HG02763 (cell line): Measurements from ENCODE around the gene MESP1.

Experiments used
- ATAC-seq: cut with Tn5 transposase; IDR thresholded peaks from one replicate; pipeline ENCODE4 v1.9.1; 2021; ENCODE audit warnings: mild to moderate bottlenecking, moderate library complexity; ENCODE audit not compliant: unreplicated experiment

The MESP1 gene

GRCh38 chr15:89760303-89761008 lies 9.4 kb upstream of the MESP1 start:
- no peak for ATAC-seq

GRCh38 chr15:89759835-89760234 lies 8.8 kb upstream of the MESP1 start:
- ATAC-seq: no peak

GRCh38 chr15:89758981-89759380 lies 7.9 kb upstream of the MESP1 start:
- ATAC-seq: no peak

- ATAC-seq: no peak
These were observed 7.2 kb upstream of the MESP1 start for GRCh38 chr15:89758283-89758682.

- no peak for ATAC-seq
These were observed 5.8 kb upstream of the MESP1 start for GRCh38 chr15:89756897-89757296.

- ATAC-seq: no peak
These were observed 4.7 kb upstream of the MESP1 start for GRCh38 chr15:89755701-89756100.

GRCh38 chr15:89754361-89755154 lies 3.5 kb upstream of the MESP1 start:
- ATAC-seq: no peak

GRCh38 chr15:89753855-89754254 lies 2.8 kb upstream of the MESP1 start:
- no peak for ATAC-seq

GRCh38 chr15:89751748-89752147 lies 699 bp upstream of the MESP1 start:
- no peak for ATAC-seq

GRCh38 chr15:89749951-89750559 lies 994 bp downstream of the MESP1 start:
- ATAC-seq: no peak

- no peak for ATAC-seq
These were observed 1.5 kb downstream of the MESP1 start for GRCh38 chr15:89749526-89749925.

- no peak for ATAC-seq
These were observed 2.0 kb downstream of the MESP1 start for GRCh38 chr15:89749054-89749453.

GRCh38 chr15:89747708-89748682 lies 3.1 kb downstream of the MESP1 start:
- no peak for ATAC-seq

GRCh38 chr15:89746386-89746780 lies 4.7 kb downstream of the MESP1 start:
- no peak for ATAC-seq

GRCh38 chr15:89745768-89746167 lies 5.3 kb downstream of the MESP1 start:
- ATAC-seq: no peak

GRCh38 chr15:89745131-89745530 lies 5.9 kb downstream of the MESP1 start:
- no peak for ATAC-seq

GRCh38 chr15:89743594-89743993 lies 7.5 kb downstream of the MESP1 start:
- no peak for ATAC-seq

- no peak for ATAC-seq
These were observed 8.0 kb downstream of the MESP1 start for GRCh38 chr15:89743011-89743410.

GRCh38 chr15:89740137-89740536 lies 10.9 kb downstream of the MESP1 start:
- ATAC-seq: no peak

GRCh38 chr15:89735773-89736172 lies 15.3 kb downstream of the MESP1 start:
- no peak for ATAC-seq
